Fibroblast of skin of left quadriceps (primary cell): ENCODE measurements around the gene SHC2.
"Not testable (repeated sequence)": the region's sequence is repeated elsewhere in the genome, so short reads cannot be mapped to it uniquely, and the experiment has no call there.

Experiments
- DNase-seq, 2 experiments: peaks; one replicate each; pipeline ENCODE4 v3.0.0-alpha.2; 2013; ENCODE audit warnings: low read depth in 2 of 2

SHC2 gene

GRCh38 chr19:491146-491741 is 30.4 kb upstream of the SHC2 start:
- DNase-seq: no peak

GRCh38 chr19:489418-490196 is 28.8 kb upstream of the SHC2 start:
- DNase-seq: no peak

GRCh38 chr19:488505-489417 is 27.9 kb upstream of the SHC2 start:
- peak; percentile 86 to 88 for DNase-seq

GRCh38 chr19:485583-486236 is 24.9 kb upstream of the SHC2 start:
- DNase-seq: no peak

- DNase-seq: no peak
Measured at GRCh38 chr19:485077-485476, 24.2 kb upstream of the SHC2 start.

- no peak for DNase-seq
Measured at GRCh38 chr19:484494-484893, 23.7 kb upstream of the SHC2 start.

GRCh38 chr19:483332-484072 is 22.7 kb upstream of the SHC2 start:
- no peak for DNase-seq

GRCh38 chr19:482186-483041 is 21.6 kb upstream of the SHC2 start:
- no peak for DNase-seq

GRCh38 chr19:481100-481499 is 20.3 kb upstream of the SHC2 start:
- not testable (repeated sequence) for DNase-seq

GRCh38 chr19:480016-480855 is 19.4 kb upstream of the SHC2 start:
- DNase-seq: no peak

- DNase-seq: no peak
Measured at GRCh38 chr19:478976-479375, 18.1 kb upstream of the SHC2 start.

GRCh38 chr19:478236-478903 is 17.5 kb upstream of the SHC2 start:
- no peak for DNase-seq

- DNase-seq: no peak
Measured at GRCh38 chr19:475360-475759, 14.5 kb upstream of the SHC2 start.

- DNase-seq: no peak
Measured at GRCh38 chr19:474126-475078, 13.6 kb upstream of the SHC2 start.

- DNase-seq: no peak
Measured at GRCh38 chr19:472005-472858, 11.4 kb upstream of the SHC2 start.

GRCh38 chr19:470701-471100 is 9.9 kb upstream of the SHC2 start:
- no peak for DNase-seq

GRCh38 chr19:469833-470232 is 9.0 kb upstream of the SHC2 start:
- no peak for DNase-seq
